ENCODE results near the gene CCR8.
"Not testable (repeated sequence)": the region's sequence is repeated elsewhere in the genome, so short reads cannot be mapped to it uniquely, and the experiment has no call there.

- TF ChIP-seq ZNF274 (IDR thresholded peaks at IDR 0.05; ENCODE audit: low read depth, low read length); SUZ12 (IDR thresholded peaks at IDR 0.05; ENCODE audit: extremely low read depth, insufficient read depth, insufficient read length): not testable (repeated sequence)
Measured at GRCh38 chr3:39370450-39370849, 40.9 kb downstream of the CCR8 start.
